ENCODE results near the gene CELA3A. TPM values are rescaled to one million over a fixed set of nuclear protein-coding genes. Genes with fewer than 3 reads are reported as not detected.
"Not testable (repeated sequence)": the region's sequence is repeated elsewhere in the genome, so short reads cannot be mapped to it uniquely, and the experiment has no call there.

CELA3A gene
- total RNA-seq, result not detected

- DNase-seq, result no peak
Observed at GRCh38 chr1:22001409-22001808, at the start of gene CELA3A. TSS of gene CELA3A (plus strand) at chr1:22001657. CDS start at chr1:22001675, 18 bp downstream.

- DNase-seq, result no peak
Observed at GRCh38 chr1:21952786-21953520, 48.5 kb upstream of the CELA3A start.

- no peak for DNase-seq
Observed at GRCh38 chr1:21955058-21955457, 46.4 kb upstream of the CELA3A start.

GRCh38 chr1:21955501-21956281, 45.8 kb upstream of the CELA3A start:
- no peak for DNase-seq

GRCh38 chr1:21956720-21957552, 44.5 kb upstream of the CELA3A start:
- DNase-seq, result no peak

- DNase-seq, result no peak
Observed at GRCh38 chr1:21961337-21961736, 40.1 kb upstream of the CELA3A start.

- no peak for DNase-seq
Observed at GRCh38 chr1:21961799-21962198, 39.7 kb upstream of the CELA3A start.

- peak; percentile 14 for DNase-seq
Observed at GRCh38 chr1:21963477-21964217, 37.8 kb upstream of the CELA3A start.

- no peak for DNase-seq
Observed at GRCh38 chr1:21966247-21967000, 35.0 kb upstream of the CELA3A start.

GRCh38 chr1:21967216-21967615, 34.2 kb upstream of the CELA3A start:
- DNase-seq, result not testable (repeated sequence)

- DNase-seq, result not testable (repeated sequence)
Observed at GRCh38 chr1:21969066-21969465, 32.4 kb upstream of the CELA3A start.

GRCh38 chr1:21970523-21970922, 30.9 kb upstream of the CELA3A start:
- not testable (repeated sequence) for DNase-seq

GRCh38 chr1:21972973-21973441, 28.4 kb upstream of the CELA3A start:
- not testable (repeated sequence) for DNase-seq

- not testable (repeated sequence) for DNase-seq
Observed at GRCh38 chr1:21973948-21974347, 27.5 kb upstream of the CELA3A start.

- DNase-seq, result not testable (repeated sequence)
Observed at GRCh38 chr1:21974699-21975098, 26.8 kb upstream of the CELA3A start.

GRCh38 chr1:21975296-21975695, 26.2 kb upstream of the CELA3A start:
- DNase-seq, result not testable (repeated sequence)

- not testable (repeated sequence) for DNase-seq
Observed at GRCh38 chr1:21976703-21977239, 24.7 kb upstream of the CELA3A start, which contains the start of gene CELA3B. TSS of gene CELA3B (plus strand) at chr1:21977022. CDS start at chr1:21977040, 18 bp downstream.

GRCh38 chr1:21978209-21978608, 23.2 kb upstream of the CELA3A start:
- DNase-seq, result not testable (repeated sequence)

GRCh38 chr1:21980515-21981220, 20.8 kb upstream of the CELA3A start:
- DNase-seq, result not testable (repeated sequence)

GRCh38 chr1:21981253-21981652, 20.2 kb upstream of the CELA3A start:
- DNase-seq, result not testable (repeated sequence)

All from occipital lobe (tissue), 2 donors.